Effector CD4-positive, alpha-beta T cell (primary cell): ENCODE results near the gene CTIF.

Experiments
- DNase-seq: peaks from one replicate; pipeline ENCODE4 v3.0.0-alpha.2; 2020

The CTIF gene

DNA sequence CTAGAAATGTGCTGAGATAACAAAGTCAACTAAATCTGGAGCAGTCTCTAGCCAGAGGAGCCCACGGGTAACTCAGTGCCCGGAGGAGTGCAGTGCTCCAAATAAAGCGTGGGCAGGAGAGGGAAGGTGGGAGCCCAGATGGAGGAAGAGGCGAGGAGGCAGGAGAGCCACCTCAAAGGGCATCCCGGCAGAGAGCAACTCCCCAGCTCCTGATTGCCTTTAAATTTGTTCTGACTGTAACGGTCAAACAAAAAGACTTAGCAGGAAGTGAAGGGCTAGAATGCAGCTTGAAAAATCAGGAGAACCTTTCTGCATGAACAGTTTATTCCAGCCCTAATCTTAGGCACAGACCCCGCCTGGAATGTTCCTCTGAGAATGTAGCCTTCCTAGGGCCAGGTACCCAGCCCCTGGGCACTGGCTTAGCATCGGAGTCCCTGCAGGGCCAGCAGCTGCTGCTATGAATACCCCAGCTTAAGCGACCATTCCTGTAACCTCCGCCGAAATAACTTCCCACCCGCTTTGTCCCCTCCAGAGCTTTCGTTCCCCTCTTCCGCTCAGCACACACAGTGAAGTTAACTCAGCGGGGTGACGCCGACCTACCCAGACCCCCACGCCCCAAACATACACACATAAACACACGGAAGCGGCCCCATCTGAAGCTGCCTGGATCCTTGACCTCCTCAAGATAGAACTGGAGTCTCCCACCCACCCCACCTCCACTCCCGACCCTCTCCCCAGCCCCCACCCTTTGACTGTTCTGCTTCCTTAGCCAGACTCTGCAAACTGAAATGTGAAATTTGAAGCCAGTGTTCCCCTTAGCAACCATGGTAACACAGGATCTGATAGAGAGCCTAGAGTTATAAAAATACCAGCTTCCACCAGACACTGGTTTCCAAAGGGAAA, 288.7 kb downstream of the CTIF start:
- DNase-seq = no peak

- no peak for DNase-seq
Observed at GRCh38 chr18:48828194-48828545, 289.3 kb downstream of the CTIF start.

DNA sequence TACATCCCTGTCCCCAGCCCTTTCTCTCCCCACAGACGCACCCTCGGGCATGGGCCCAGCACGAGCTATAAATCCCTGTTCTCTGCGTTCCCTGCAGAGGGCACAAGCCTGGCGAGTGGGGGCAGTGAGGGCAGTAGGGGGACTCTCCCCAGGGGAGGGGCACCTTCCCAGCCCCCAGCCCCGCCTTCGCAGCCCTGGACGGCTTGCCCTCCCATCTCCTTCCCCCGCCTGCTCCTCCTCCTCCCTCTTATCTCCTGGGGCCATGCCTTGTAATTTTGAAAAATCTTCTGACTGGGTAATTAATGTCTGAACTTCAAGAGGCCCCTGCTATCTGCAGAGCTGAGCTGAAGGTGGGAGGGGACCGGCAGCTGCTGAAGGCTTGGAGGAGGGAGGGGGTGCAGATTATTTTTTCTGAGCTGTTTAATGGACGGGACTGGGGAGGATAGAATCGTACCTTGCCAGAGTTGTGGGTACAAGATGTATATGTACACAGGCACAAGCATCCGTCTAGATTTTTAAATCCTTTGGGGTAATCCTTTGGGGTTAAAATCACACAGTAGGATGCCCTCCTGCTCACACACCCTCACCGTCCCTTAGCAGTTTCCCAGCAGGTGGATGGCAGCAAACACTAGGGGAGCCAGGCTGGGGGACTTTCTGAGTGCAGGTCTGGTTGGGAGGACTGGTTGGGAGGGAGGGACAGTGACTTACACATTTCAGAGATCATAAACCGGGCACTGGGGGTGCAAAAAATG, 290.0 kb downstream of the CTIF start:
- no peak for DNase-seq

GRCh38 chr18:48829443-48830149, 290.8 kb downstream of the CTIF start:
- no peak for DNase-seq

DNA sequence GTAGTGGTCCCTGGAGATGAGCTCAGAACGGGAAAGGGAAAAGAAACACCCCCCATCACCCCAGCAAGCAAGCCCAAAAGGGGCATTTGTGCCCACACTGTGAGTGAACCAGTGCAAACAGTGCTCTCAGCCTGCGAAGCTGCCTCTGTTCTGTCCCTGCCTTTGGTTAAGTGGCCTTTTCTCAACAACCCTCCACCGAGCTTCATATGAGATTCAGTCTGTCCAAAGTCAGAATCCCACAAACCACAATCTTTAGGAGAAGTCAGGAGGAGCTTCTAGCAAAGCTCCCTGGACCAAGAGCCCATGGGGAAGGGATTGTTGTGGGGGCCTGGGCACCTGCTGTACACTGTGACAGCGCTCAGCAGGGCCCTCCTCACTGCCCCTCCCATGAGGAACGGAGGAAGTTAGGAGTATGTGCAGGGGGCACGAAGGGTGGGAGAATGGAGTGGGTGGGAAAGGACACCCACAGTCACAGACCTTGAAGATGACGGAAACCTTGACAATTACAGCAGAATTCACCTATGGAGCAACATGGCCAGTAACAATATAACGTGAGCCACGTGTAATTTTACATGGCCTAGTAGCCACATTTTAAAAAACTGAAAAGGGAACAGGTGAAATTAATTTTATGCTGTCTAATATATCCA, 292.4 kb downstream of the CTIF start:
- DNase-seq = no peak

DNA sequence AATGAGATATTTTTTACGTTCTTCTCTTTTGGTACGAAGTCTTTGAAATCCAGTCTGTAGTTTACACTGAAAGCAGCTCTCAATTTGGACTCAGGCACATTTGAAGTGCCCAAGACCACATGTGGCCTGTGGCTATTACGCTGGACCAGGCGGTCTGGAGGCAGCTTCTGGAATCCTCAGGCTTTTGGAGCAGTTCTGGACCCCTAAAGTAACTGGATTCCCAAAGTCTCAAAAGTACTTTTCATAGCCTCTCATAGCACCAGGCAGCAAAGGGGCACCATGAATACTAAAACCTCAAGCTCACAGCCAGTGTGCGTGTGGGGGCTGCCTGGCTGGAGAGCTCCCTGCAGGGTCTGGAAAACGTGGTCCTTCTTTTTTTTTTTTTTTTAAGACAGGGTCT, 293.0 kb downstream of the CTIF start:
- no peak for DNase-seq

DNA sequence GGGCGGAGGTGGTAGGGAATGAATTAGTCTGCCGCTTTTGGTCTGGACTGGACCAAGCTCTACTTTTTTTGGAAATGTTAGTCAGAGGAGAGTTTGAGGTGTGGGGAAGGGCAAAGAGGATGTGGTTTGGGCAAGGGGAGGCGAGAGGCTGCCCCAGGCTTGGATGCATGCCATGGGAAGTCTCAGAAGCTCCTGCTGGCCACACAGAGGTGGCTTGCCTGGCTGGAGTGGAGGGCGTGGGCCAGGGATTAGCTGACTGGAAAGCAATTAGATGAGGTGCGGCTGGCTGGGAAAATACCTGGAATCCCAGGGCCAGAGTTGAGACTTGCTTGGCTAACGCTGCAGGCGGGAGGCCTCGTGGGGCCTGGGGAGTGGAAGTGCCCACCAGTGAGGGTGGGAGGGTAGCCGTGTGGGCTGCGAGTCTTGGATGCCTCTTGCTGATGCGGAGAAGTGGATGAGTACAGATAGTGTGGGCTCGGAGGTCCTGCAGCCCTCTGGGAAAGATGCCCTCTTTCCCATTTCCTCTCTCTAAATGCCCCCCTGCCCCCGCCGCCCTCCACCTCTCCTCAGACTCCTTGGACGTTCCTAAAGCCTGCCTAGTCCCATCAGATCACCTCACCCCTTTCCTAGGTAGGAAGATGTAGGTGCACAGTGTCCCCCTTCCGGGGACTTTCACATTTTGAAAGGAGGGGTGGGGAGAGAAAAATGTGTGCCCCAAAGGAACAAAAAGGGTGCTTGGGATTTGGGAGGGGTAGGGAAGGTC, 294.3 kb downstream of the CTIF start:
- DNase-seq = no peak

DNA sequence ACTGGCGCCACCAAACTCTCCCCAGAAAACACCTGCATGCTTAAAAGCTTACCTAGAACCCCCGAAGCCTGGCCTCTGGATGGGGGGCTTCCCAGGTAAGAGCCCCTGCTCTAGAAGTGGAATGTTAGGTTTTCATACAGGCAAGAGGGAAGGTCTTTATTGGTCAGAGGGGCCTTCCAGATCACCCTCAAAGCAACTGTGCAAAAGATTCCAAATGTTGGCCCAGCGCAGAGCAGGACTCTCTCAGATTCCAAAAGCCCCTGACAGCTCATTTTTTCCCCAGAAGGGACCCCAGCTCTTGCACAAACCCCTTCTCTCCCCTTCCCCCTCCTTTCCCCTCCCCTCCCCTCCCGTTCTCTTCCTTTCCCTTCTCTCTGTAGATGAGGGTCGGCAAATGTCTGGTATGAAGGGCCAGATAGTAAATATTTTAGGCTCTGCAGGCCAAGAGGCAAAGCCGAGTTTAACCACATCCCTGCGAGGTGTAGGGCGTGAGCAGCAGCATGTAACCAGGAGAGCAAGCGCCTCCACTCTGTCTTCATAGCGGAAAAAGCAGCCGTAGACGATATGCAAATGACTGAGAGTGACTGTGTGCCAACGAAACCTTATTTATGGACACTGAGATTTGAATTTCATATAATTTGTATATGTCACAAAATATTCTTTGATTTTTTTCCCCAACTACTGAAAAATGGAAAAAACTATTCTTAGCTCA, 295.0 kb downstream of the CTIF start:
- peak; percentile 46 for DNase-seq

DNA sequence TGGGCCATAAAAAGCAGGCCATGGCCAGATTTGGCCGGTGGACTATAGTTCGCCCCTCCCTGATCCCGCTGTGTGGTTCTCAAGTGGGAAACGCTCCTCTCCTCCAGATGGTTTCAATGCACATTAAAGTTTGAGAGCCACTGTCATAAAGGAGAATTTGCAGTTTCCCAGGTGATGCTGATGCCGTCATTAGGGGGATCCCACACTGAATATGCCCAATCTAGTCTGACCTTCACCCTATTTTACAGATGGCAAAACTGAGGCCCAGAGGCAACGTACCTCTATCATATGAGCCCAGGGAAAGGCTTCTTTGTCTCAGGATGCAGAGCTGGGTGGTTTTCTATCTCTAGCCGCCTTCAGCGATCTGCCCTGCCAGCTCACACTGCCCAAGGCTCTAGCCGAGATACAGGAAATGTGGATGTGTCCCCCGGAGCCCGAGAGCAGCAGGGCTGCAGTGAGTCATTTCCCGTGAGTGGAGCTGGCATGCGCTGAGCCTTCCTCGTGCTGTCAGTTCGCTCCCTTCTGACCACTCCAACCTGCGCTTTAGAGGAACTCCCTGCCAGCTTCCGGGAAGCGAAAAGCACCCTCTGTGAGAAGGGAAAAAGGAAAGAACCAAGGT, 295.7 kb downstream of the CTIF start:
- peak; percentile 61 for DNase-seq

GRCh38 chr18:48835119-48835518, 296.3 kb downstream of the CTIF start:
- no peak for DNase-seq

DNA sequence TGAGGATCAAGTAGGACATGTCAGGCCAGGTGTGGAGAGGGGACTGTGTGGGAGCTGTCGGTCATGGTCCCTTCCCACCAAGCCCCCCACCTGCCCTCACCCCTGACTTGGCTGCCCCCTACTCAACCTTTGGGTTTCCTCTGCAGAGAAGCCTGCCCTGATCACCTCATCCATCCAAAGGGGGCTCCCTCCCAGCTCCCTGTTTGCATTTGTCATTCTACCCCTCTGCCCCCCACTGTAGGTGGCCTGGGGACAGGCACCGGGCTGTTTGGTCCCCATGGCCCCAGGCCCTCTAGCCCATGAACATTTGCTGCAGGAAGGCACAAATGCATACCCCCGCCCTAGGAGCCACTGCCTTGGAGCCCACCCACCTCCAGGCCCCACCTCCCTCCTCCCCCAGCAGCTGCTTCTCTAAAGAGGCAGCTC, 296.9 kb downstream of the CTIF start:
- DNase-seq = no peak

DNA sequence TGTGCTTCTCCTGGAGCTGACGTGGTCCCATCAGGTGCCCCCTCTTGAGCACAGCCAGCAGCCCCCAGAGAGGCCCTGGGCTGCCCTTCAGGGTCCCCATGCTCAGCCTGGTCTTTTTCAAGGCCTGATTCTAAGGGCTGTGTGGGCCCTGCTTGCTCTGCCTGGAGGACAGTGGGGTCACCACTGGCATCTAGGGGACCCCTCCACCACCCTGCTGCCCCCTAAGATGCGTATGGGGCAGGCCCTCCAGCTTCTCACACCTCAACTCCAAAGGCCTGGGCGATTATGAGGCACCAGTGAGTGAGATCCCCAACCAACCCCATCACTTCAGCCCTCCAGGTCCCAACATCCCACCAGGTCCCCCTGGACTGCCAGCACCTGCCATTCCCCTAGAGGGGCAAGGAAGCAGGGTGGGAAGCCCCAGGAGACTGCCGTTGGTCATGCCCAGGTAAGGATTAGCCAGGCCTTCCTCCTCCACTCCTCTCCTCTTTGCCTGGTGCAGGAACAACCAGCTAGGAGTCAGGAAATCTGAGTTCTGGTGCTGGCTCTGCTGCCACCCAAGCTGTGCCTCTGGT, 297.5 kb downstream of the CTIF start:
- no peak for DNase-seq

GRCh38 chr18:48836806-48837615, 298.2 kb downstream of the CTIF start:
- no peak for DNase-seq

- DNase-seq = no peak
Observed at GRCh38 chr18:48837676-48838075, 298.8 kb downstream of the CTIF start.

- DNase-seq = no peak
Observed at GRCh38 chr18:48838166-48838775, 299.4 kb downstream of the CTIF start.

DNA sequence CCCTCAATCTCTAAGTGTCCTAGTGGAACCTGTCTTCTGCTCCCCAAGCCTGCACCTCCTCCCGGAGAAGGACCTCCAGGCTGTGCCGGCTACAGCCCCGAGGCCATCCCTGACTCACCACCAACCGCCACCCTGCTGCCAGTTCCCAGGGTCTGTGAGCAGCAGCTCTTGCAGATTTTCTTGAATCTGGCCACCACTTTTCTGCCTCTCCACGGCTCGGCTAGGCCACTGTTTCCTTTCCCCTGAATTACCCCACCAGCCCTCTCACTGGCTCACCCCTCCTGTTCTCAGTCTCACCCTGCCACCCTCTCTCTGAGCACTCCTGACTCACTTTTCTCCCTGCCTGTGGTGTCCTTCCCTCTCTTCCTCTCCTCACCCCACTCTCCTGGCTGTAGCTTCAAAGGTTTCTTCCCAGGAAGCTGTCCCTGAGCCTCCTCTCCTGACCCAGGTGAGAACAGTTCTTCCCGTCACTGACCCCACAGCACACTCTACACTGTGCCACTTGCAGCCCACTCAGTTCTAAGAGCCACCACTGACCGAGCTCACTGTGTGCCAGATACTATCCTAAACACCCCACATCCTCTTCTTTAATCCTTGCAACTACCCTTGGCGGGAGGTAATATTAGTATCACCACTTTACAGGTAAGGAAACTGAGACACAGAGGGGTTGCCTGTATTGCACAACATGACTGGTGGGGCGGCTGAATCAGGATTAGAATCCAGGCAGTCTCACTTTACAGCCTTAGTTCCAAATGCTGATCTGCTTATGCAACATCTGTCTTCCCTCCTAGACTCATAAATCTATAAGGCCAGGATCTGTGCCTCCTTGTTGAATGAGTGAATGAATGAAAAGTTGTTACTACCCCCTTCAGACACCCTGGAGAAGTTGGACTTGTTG, 300.3 kb downstream of the CTIF start:
- no peak for DNase-seq

DNA sequence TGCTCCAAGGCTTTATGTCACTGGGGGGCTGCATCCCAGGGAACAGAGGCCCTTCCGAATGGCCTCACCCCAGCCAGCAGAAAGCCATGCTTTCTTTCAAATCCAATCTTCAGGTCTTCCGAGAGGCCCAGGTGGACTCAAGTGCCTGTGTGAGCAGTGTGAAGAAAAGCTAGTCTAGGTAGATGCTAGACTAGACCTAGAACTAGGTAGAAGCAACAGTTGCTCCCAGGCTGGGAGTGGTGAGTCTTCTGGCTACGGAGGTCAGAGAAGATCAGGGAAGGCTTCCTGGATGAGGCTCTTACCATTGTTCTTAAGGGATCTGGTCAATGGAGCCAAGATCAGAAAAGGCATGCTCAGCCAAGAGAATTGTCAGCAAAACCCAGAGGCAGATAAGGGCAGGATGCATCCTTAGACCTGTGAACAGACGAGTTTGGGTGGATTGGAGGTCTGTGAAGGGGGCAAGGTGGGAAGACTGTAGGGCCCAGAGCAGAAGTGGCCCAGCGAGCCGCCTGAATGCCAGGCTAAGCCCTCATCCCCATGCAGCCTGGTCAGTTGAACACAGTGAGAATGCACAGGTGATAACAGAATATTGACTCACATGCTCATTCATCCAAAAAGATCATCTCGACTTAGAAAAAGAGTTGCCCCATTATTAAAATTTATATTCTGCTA, 301.1 kb downstream of the CTIF start:
- no peak for DNase-seq

- no peak for DNase-seq
Observed at GRCh38 chr18:48840491-48840877, 301.7 kb downstream of the CTIF start.
